ENCODE measurements around the gene SLIT3. TPM values are rescaled to one million over a fixed set of nuclear protein-coding genes. Genes with fewer than 3 reads are reported as not detected.

The SLIT3 gene
- total RNA-seq, 1 donor from 2014 or later = 42.4 TPM

- DNase-seq = no peak
These were observed 680.1 kb downstream of the SLIT3 start for GRCh38 chr5:168620807-168621206.

- no peak for DNase-seq
These were observed 686.3 kb downstream of the SLIT3 start for GRCh38 chr5:168614661-168615060.

- no peak for DNase-seq
These were observed 686.9 kb downstream of the SLIT3 start for GRCh38 chr5:168613996-168614395.

GRCh38 chr5:168613396-168613795, 687.5 kb downstream of the SLIT3 start:
- no peak for DNase-seq

GRCh38 chr5:168612996-168613395, 687.9 kb downstream of the SLIT3 start:
- no peak for DNase-seq

GRCh38 chr5:168612123-168612522, 688.8 kb downstream of the SLIT3 start:
- no peak for DNase-seq

Small RNAs within 50 kb of the gene (small RNA-seq; reads per million reads assigned to genes)
- 0.21 reads per million for gene MIR218-2 (ENCODE audit: low replicate concordance)
- gene MIR585 (ENCODE audit: low replicate concordance) = 3.8 reads per million, percentile 90 among the genes with 10 or more reads in this experiment
- gene RF00019 (ENCODE audit: low replicate concordance) = not detected
